ENCODE measurements around the gene CD22.

DNA sequence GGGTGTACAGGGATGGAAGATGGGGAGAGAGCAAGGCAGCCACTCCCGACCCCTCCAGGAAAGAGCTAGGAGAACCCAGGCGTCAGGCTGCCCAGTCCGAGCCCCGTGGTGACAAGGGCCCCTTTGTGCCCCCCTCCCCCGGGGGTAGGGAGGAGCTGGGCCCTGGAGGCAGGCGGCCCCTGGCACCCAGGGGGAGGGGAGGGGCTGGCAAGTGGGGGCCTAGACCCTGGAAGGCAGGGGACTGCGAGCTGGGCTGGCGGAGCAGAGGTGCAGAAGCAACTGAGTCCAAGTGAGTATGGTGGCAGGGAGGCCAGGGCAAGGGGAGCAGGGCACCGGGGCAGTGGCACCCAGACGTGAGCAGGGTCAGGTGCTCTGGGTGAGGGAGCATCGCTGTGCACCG, 37.1 kb upstream of the CD22 start, which contains the start of gene MAG:
- TF ChIP-seq POLR2A (IDR thresholded peaks at IDR 0.05; ENCODE audit: control extremely low read depth in 1 of 2, low read depth in 2 of 2, low read length in 2 of 2) (no peak), RAD21 (IDR thresholded peaks at IDR 0.05 in 1 of 2, conservative IDR thresholded peaks at IDR 0.05 in 1 of 2; ENCODE audit: low read depth in 2 of 2, low read length in 2 of 2) (no peak), SP1 (IDR thresholded peaks at IDR 0.05; ENCODE audit: low read depth, low read length) (no peak), EGR1 (IDR thresholded peaks at IDR 0.05; ENCODE audit: borderline replicate concordance, low read depth, low read length) (no peak), EZH2 (IDR thresholded peaks at IDR 0.05; ENCODE audit: low read depth, low read length, severe bottlenecking) (no peak)
- TF ChIP-seq, protein P1, sequence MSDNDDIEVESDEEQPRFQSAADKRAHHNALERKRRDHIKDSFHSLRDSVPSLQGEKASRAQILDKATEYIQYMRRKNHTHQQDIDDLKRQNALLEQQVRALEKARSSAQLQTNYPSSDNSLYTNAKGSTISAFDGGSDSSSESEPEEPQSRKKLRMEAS (IDR thresholded peaks at IDR 0.05), result no peak
- TF ChIP-seq, protein P2, sequence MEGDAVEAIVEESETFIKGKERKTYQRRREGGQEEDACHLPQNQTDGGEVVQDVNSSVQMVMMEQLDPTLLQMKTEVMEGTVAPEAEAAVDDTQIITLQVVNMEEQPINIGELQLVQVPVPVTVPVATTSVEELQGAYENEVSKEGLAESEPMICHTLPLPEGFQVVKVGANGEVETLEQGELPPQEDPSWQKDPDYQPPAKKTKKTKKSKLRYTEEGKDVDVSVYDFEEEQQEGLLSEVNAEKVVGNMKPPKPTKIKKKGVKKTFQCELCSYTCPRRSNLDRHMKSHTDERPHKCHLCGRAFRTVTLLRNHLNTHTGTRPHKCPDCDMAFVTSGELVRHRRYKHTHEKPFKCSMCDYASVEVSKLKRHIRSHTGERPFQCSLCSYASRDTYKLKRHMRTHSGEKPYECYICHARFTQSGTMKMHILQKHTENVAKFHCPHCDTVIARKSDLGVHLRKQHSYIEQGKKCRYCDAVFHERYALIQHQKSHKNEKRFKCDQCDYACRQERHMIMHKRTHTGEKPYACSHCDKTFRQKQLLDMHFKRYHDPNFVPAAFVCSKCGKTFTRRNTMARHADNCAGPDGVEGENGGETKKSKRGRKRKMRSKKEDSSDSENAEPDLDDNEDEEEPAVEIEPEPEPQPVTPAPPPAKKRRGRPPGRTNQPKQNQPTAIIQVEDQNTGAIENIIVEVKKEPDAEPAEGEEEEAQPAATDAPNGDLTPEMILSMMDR (IDR thresholded peaks at IDR 0.05; ENCODE audit: control extremely low read depth in 1 of 3, insufficient read depth in 1 of 3, low read depth in 1 of 3, low read length in 3 of 3), result no peak

All from H1 (cell line).